PC-3 (cell line): Measurements from ENCODE around the gene BEGAIN. TPM values are rescaled to one million over a fixed set of nuclear protein-coding genes. Genes with fewer than 3 reads are reported as not detected.

ENCODE experiments used
- ATAC-seq: fragments of 200-7000 bp; cut with Tn5 transposase; 2 replicates; pipeline ENCODE4 v1.9.1; 2020; ENCODE audit warnings: mild to moderate bottlenecking, moderate library complexity
- BruUV-seq: library from RNA; stranded (reverse); fragments of 400-500 nt; replicated peaks from 2 replicates; lab custom pipeline; 2021; lab: Mats Ljungman, UMichigan
- CTCF ChIA-PET: fragments of 300-600 bp; sonication (Branson Sonifier 250); formaldehyde crosslinking; loops from one replicate; lab custom pipeline; 2022; ENCODE audit warnings: antibody characterized with exemption; lab: Charles Lee
- POLR2A ChIA-PET: fragments of 300-600 bp; sonication (Branson Sonifier 250); formaldehyde crosslinking; loops from one replicate; lab custom pipeline; 2022; ENCODE audit warnings: antibody characterized with exemption; ENCODE audit not compliant: unreplicated experiment; lab: Charles Lee
- DNase-seq: peaks from one replicate; pipeline ENCODE4 v3.0.0-alpha.2; 2015
- H2AFZ ChIP-seq: fragments of 300-600 bp; sonication (generic); 2 replicates; pipeline ENCODE4 v1.6.0; 2016; ENCODE audit warnings: antibody characterized with exemption, low read length
- H3F3A ChIP-seq: fragments of 300-600 bp; sonication (generic); one replicate; pipeline ENCODE4 v1.6.0; 2017; ENCODE audit warnings: antibody characterized with exemption, low read length, control low read depth, mild to moderate bottlenecking; ENCODE audit not compliant: unreplicated experiment
- H3K27ac ChIP-seq: fragments of 300-600 bp; sonication (generic); 2 replicates; pipeline ENCODE4 v1.5.1; 2016; ENCODE audit warnings: mild to moderate bottlenecking, low read length
- H3K27me3 ChIP-seq: fragments of 300-600 bp; sonication (generic); 2 replicates; pipeline ENCODE4 v1.6.1; 2016; ENCODE audit warnings: low read length, mixed read lengths
- H3K36me3 ChIP-seq: fragments of 300-600 bp; sonication (generic); 2 replicates; pipeline ENCODE4 v1.6.1; 2016; ENCODE audit warnings: low read depth, mixed run types, low read length, mixed read lengths
- H3K4me1 ChIP-seq: fragments of 300-600 bp; sonication (generic); 2 replicates; pipeline ENCODE4 v1.5.1; 2016; ENCODE audit warnings: low read length; ENCODE audit not compliant: insufficient read depth
- H3K4me2 ChIP-seq: fragments of 300-600 bp; sonication (generic); 2 replicates; pipeline ENCODE4 v1.6.0; 2016; ENCODE audit warnings: low read length
- H3K4me3 ChIP-seq: fragments of 300-600 bp; sonication (generic); 2 replicates; pipeline ENCODE4 v1.5.1; 2016; ENCODE audit warnings: mild to moderate bottlenecking, low read length, mixed read lengths
- H3K79me2 ChIP-seq: fragments of 300-600 bp; sonication (generic); 2 replicates; pipeline ENCODE4 v1.6.1; 2017; ENCODE audit warnings: low read length, mixed read lengths
- H3K9ac ChIP-seq: fragments of 300-600 bp; sonication (generic); 2 replicates; pipeline ENCODE4 v1.6.0; 2016; ENCODE audit warnings: mild to moderate bottlenecking, low read length
- H3K9me2 ChIP-seq: fragments of 300-600 bp; sonication (generic); replicated peaks from 2 replicates; pipeline ENCODE4 v1.6.1; 2016; ENCODE audit warnings: mixed run types, low read length, mixed read lengths
- H3K9me3 ChIP-seq: fragments of 300-600 bp; sonication (generic); 2 replicates; pipeline ENCODE4 v1.6.1; 2016; ENCODE audit warnings: low read length, mixed read lengths
- H4K20me1 ChIP-seq: fragments of 300-600 bp; sonication (generic); 2 replicates; pipeline ENCODE4 v1.6.1; 2016; ENCODE audit warnings: low read length, mixed read lengths
- EZH2 ChIP-seq: fragments of 300-600 bp; sonication (generic); IDR thresholded peaks from one replicate; pipeline ENCODE4 v1.6.1; 2017; ENCODE audit warnings: antibody characterized with exemption, mild to moderate bottlenecking, low read length; ENCODE audit not compliant: unreplicated experiment
- EZH2phosphoT487 ChIP-seq: fragments of 300-600 bp; sonication (generic); IDR thresholded peaks from 2 replicates; pipeline ENCODE4 v1.6.1; 2018; ENCODE audit warnings: mild to moderate bottlenecking, antibody characterized with exemption, low read length, borderline replicate concordance
- intact Hi-C: fragments of 100-400 bp; cut with micrococcal nuclease; formaldehyde crosslinking; loops from 2 replicates; pipeline ENCODE4 v1.9.0; 2023
- total RNA-seq: library from RNA; depleted of rRNA; stranded (reverse); fragments of >200 nt; gene quantifications from 2 replicates; pipeline ENCODE4 v1.2.3, GENCODE V29; 2014
- TF ChIP-seq, protein P1 (sequence below): fragments of 300-600 bp; sonication (generic); conservative IDR thresholded peaks from 2 replicates; pipeline ENCODE4 v1.5.1; 2017; ENCODE audit warnings: antibody characterized with exemption, low read depth, mild to moderate bottlenecking, low read length

Gene BEGAIN
- total RNA-seq, 1 experiment from 2014 or later = 3.8 TPM

DNA sequence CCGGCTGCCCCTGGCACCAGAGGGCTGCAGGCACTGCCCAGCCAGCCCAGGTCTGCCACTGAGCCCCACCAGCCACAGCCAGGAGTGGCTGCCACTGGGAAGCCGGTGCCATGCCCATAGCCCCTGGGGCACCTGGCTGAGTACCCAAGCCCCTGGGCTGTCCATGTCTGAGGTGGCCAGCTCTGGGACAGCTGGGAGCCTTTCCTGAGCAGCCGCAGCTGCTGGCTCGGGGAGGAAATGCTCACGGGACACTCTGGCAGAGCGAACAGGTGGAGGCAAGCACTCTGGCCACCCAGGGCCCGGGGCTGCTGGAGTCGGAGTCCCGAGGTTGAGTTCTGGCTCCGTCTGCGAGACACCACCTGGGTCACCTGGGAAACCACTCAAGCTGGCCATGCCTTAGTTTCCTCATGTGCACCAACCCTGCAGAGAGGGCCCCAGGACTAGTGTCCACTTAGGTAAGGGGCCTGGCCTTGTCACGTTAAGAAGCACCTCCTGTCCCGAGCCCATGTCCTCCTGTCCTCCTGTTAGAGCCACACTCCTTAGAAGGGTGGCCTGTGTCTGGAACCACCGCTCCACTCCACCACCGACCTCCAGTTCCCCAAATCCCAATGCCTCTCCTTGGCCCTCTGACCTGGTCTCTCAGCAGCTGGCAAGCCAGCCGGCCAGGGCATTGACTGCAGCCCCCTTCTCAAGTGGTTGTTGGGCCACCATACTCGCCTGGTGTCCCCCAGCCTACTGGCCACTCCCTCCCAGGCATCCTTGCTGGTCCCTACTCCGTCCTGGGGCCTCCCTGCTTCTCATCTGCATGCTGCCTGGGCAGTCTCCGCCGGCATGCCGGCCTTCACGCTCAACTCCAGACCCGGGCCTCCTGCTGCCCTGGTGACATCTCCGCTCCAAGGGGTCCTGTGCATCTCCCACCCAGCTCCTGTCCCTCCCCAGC is 45.3 kb downstream of the BEGAIN start:
- POLR2A ChIA-PET = no interaction called here
- intact Hi-C loops = loop anchor here (10.0 kb wide), 1 partner anchor 103 kb away; no protein-coding TSS in a partner anchor

DNA sequence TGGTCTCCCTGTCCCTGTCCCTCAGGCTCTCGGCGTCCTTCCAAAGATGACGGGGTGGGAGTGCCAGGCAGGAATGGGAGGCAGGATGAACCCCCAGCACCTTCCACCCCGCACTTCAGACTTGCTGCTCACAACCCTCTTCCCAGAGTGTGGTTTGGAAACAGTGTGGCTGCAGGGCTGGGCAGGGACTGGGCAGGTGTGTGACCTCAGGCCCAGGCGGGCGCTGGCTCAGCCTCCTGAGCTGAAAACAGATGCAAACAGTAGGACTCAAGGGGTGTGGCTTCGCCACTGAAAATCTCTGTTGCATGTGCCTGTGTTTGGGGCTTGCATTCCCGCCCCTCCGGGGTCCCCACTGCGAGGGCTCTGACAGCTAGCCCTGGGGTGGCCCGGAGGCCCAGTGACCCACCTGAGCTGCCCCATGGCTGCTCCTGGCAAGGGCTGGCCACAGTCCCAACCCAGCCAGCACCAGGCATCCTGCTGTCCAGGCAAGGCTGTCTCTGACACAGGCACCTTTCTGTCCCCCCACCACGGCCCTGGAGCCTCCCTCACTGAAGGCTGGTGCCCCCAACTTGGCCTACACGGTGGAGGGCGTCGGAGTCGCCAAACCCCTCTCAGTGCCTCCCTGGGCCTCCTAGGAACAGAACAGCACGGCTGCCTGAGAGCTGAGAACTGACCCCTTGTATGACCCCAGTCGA is 46.1 kb downstream of the BEGAIN start:
- H3K9me2 ChIP-seq = no peaks in the 10 kb centered on the region
- ChIA-PET CTCF (no interaction called here), POLR2A (no interaction called here)
- BruUV-seq = no TSS peak
- no peak overlapping the region for H3K4me2 ChIP-seq
- H3K4me3 ChIP-seq = no peak overlapping the region
- H3K9ac ChIP-seq = no peak overlapping the region
- intact Hi-C loops = loop anchor here (10.0 kb wide), 1 partner anchor 104 kb away; no protein-coding TSS in a partner anchor
- H3K79me2 ChIP-seq = no peaks in the 10 kb centered on the region
- no peak for ATAC-seq
- H3K9me3 ChIP-seq = no peaks in the 10 kb centered on the region
- no peak overlapping the region for H3K27ac ChIP-seq
- no peaks in the 10 kb centered on the region for H3K27me3 ChIP-seq
- H2AFZ ChIP-seq = no peak overlapping the region
- H3F3A ChIP-seq = no peaks in the 10 kb centered on the region
- H3K36me3 ChIP-seq = no peaks in the 10 kb centered on the region
- H3K4me1 ChIP-seq = peaks cover 5% of the 10 kb centered on the region
- no peak for DNase-seq
- no peaks in the 10 kb centered on the region for H4K20me1 ChIP-seq
- TF ChIP-seq EZH2phosphoT487 = no peak

More for the DNA sequence above, 45.3 kb downstream of the BEGAIN start:
- peaks cover 11% of the 10 kb centered on the region for H3K4me1 ChIP-seq
- no peaks in the 10 kb centered on the region for H3K36me3 ChIP-seq
- no peaks in the 10 kb centered on the region for H3F3A ChIP-seq
- DNase-seq (no peak), ATAC-seq (no peak)
- H2AFZ ChIP-seq = no peak overlapping the region
- no peaks in the 10 kb centered on the region for H3K27me3 ChIP-seq
- no peak overlapping the region for H3K9ac ChIP-seq
- H3K79me2 ChIP-seq = no peaks in the 10 kb centered on the region
- no peak overlapping the region for H3K4me3 ChIP-seq
- H3K4me2 ChIP-seq = no peak overlapping the region
- no peak overlapping the region for H3K27ac ChIP-seq
- CTCF ChIA-PET = no interaction called here
- no peaks in the 10 kb centered on the region for H3K9me3 ChIP-seq
- TF ChIP-seq EZH2phosphoT487 (no peak), EZH2 (no peak)
- TF ChIP-seq, protein P1, sequence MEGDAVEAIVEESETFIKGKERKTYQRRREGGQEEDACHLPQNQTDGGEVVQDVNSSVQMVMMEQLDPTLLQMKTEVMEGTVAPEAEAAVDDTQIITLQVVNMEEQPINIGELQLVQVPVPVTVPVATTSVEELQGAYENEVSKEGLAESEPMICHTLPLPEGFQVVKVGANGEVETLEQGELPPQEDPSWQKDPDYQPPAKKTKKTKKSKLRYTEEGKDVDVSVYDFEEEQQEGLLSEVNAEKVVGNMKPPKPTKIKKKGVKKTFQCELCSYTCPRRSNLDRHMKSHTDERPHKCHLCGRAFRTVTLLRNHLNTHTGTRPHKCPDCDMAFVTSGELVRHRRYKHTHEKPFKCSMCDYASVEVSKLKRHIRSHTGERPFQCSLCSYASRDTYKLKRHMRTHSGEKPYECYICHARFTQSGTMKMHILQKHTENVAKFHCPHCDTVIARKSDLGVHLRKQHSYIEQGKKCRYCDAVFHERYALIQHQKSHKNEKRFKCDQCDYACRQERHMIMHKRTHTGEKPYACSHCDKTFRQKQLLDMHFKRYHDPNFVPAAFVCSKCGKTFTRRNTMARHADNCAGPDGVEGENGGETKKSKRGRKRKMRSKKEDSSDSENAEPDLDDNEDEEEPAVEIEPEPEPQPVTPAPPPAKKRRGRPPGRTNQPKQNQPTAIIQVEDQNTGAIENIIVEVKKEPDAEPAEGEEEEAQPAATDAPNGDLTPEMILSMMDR = no peak
- BruUV-seq = no TSS peak
- H4K20me1 ChIP-seq = no peaks in the 10 kb centered on the region
- H3K9me2 ChIP-seq = no peaks in the 10 kb centered on the region

DNA sequence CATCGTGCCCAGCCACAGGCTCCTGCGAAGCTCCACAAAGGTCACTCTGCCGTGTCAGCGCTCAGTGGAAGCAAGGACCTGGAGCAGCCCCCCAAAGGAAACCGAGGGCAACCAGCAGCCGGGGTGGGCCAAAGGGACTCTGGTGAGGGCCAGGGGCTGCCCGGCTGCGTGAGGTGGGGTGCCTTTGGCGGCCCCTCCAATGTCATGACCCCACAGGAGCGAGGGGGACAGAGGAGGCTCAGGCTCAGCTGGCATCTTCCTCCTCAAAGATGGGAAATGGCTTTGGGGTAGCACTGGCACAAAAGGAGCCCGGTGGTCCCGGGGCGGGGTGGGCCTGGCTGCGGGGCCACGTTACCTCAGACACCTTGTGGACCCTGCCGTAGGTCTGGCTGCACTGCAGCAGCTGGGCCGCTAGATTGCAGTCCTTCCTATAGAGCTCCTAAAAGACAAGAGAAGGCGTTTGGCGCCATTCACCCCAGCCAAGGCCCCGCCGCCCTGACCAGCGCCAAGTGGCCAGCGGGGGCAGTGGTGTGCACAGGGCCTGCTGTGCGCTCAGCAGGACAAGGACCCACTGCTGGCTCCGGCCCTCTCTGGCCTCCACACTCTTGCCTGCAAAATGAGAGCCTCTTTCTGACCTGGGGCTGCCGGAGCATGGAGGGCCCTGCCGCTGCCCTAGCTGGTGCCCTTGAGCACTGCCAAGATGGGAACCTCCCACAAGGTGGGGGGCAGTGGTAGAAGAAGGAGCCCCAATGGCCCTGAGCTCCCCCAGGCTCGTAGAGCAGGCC is 46.9 kb downstream of the BEGAIN start:
- no peak overlapping the region for H3K4me2 ChIP-seq
- CTCF ChIA-PET = no interaction called here
- no peak overlapping the region for H3K4me3 ChIP-seq
- TF ChIP-seq, protein P1 = peak; percentile 41; the same call in 1 of the 2 replicates
- TF ChIP-seq EZH2 (no peak), EZH2phosphoT487 (no peak)
- no peak overlapping the region for H3K27ac ChIP-seq
- intact Hi-C loops = loop anchor here (10.0 kb wide), 1 partner anchor 104 kb away; no protein-coding TSS in a partner anchor
- H3K36me3 ChIP-seq = no peaks in the 10 kb centered on the region
- POLR2A ChIA-PET = no interaction called here
- H4K20me1 ChIP-seq = no peaks in the 10 kb centered on the region
- no peak overlapping the region for H3K9ac ChIP-seq
- ATAC-seq = peak; percentile 59
- H2AFZ ChIP-seq = no peak overlapping the region
- no peaks in the 10 kb centered on the region for H3K9me2 ChIP-seq
- no peaks in the 10 kb centered on the region for H3K79me2 ChIP-seq
- H3F3A ChIP-seq = no peaks in the 10 kb centered on the region
- H3K27me3 ChIP-seq = no peaks in the 10 kb centered on the region
- H3K9me3 ChIP-seq = no peaks in the 10 kb centered on the region
- DNase-seq = no peak
- BruUV-seq = no TSS peak
- no peaks in the 10 kb centered on the region for H3K4me1 ChIP-seq
